ENCODE results near the gene LRFN3.

DNA sequence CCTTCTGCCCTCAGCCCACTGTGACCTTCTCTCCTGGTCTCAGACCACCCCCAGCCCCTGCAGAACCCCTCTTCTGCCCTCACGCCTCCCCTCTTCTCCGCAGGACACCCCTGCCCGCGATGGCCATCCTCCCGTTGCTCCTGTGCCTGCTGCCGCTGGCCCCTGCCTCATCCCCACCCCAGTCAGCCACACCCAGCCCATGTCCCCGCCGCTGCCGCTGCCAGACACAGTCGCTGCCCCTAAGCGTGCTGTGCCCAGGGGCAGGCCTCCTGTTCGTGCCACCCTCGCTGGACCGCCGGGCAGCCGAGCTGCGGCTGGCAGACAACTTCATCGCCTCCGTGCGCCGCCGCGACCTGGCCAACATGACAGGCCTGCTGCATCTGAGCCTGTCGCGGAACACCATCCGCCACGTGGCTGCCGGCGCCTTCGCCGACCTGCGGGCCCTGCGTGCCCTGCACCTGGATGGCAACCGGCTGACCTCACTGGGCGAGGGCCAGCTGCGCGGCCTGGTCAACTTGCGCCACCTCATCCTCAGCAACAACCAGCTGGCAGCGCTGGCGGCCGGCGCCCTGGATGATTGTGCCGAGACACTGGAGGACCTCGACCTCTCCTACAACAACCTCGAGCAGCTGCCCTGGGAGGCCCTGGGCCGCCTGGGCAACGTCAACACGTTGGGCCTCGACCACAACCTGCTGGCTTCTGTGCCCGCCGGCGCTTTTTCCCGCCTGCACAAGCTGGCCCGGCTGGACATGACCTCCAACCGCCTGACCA, 3.3 kb downstream of the LRFN3 start:
- TF ChIP-seq, protein P1, sequence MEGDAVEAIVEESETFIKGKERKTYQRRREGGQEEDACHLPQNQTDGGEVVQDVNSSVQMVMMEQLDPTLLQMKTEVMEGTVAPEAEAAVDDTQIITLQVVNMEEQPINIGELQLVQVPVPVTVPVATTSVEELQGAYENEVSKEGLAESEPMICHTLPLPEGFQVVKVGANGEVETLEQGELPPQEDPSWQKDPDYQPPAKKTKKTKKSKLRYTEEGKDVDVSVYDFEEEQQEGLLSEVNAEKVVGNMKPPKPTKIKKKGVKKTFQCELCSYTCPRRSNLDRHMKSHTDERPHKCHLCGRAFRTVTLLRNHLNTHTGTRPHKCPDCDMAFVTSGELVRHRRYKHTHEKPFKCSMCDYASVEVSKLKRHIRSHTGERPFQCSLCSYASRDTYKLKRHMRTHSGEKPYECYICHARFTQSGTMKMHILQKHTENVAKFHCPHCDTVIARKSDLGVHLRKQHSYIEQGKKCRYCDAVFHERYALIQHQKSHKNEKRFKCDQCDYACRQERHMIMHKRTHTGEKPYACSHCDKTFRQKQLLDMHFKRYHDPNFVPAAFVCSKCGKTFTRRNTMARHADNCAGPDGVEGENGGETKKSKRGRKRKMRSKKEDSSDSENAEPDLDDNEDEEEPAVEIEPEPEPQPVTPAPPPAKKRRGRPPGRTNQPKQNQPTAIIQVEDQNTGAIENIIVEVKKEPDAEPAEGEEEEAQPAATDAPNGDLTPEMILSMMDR (IDR thresholded peaks at IDR 0.05) = no peak
- TF ChIP-seq POLR2A (IDR thresholded peaks at IDR 0.05) = no peak

Data from Peyer's patch (tissue), 4 donors.